HL-60 (cell line): Measurements from ENCODE around the gene AKR1C2.
"Not testable (repeated sequence)": the region's sequence is repeated elsewhere in the genome, so short reads cannot be mapped to it uniquely, and the experiment has no call there.

Experiments
- DNase-seq, 2 experiments: peaks; one replicate each; pipeline ENCODE4 v3.0.0-alpha.2; 2010 to 2020; ENCODE audit warnings: low read depth in 1 of 2, low spot score in 1 of 2
- H3K27ac ChIP-seq: fragments of 250-450 bp; sonication (Bioruptor Pico); replicated peaks from 2 replicates; pipeline ENCODE4 v1.5.1; 2020; ENCODE audit warnings: mild to moderate bottlenecking, moderate library complexity
- H3K27me3 ChIP-seq: fragments of 250-450 bp; sonication (Bioruptor Pico); 2 replicates; pipeline ENCODE4 v1.5.1; 2021; ENCODE audit warnings: mild to moderate bottlenecking, moderate library complexity; ENCODE audit not compliant: insufficient read depth, poor library complexity, severe bottlenecking
- H3K4me3 ChIP-seq: replicated peaks from 2 replicates; pipeline ENCODE4 v1.5.1; 2011; ENCODE audit warnings: mild to moderate bottlenecking, control low read depth, low read length; ENCODE audit not compliant: insufficient read depth
- CTCF ChIP-seq: IDR thresholded peaks from one replicate; pipeline ENCODE4 v1.5.1; 2011; ENCODE audit warnings: low read length, control low read depth, inconsistent platforms; ENCODE audit not compliant: insufficient read depth
- GABPA ChIP-seq: IDR thresholded peaks from 2 replicates; pipeline ENCODE4 v1.6.1; 2012; ENCODE audit warnings: low read depth
- POLR2AphosphoS5 ChIP-seq: IDR thresholded peaks from 2 replicates; pipeline ENCODE4 v1.6.1; 2012; ENCODE audit warnings: low read depth
- REST ChIP-seq: IDR thresholded peaks from 2 replicates; pipeline ENCODE4 v1.6.1; 2012; ENCODE audit warnings: low read depth; ENCODE audit not compliant: insufficient replicate concordance
- SPI1 ChIP-seq: IDR thresholded peaks from 2 replicates; pipeline ENCODE4 v1.6.1; 2012; ENCODE audit warnings: low read depth, mild to moderate bottlenecking, borderline replicate concordance

Gene AKR1C2

GRCh38 chr10:5002013-5002727, 1.5 kb downstream of the AKR1C2 start:
- Histone ChIP-seq H3K4me3 (no peak overlapping the region), H3K27me3 (no peaks in the 10 kb centered on the region), H3K27ac (no peak overlapping the region)
- DNase-seq: no peak
- no peak for TF ChIP-seq REST
- TF ChIP-seq SPI1: no peak
- TF ChIP-seq CTCF: no peak
- TF ChIP-seq POLR2AphosphoS5: no peak
- TF ChIP-seq GABPA: no peak

- Histone ChIP-seq H3K27ac (no peak overlapping the region), H3K27me3 (no peaks in the 10 kb centered on the region), H3K4me3 (no peak overlapping the region)
- DNase-seq: no peak
- no peak for TF ChIP-seq SPI1
- TF ChIP-seq POLR2AphosphoS5: no peak
- TF ChIP-seq REST: no peak
- no peak for TF ChIP-seq CTCF
- TF ChIP-seq GABPA: no peak
These were observed 5.0 kb downstream of the AKR1C2 start for GRCh38 chr10:4998671-4999070.

- DNase-seq, H3K27ac ChIP-seq, H3K4me3 ChIP-seq, H3K27me3 ChIP-seq: not testable (repeated sequence)
These were observed 9.4 kb downstream of the AKR1C2 start for GRCh38 chr10:4994260-4994659.

GRCh38 chr10:4992564-4992963, 11.1 kb downstream of the AKR1C2 start:
- H3K4me3 ChIP-seq, DNase-seq, H3K27ac ChIP-seq, H3K27me3 ChIP-seq: not testable (repeated sequence)

GRCh38 chr10:4991463-4991862, 12.2 kb downstream of the AKR1C2 start:
- not testable (repeated sequence) for H3K27me3 ChIP-seq, DNase-seq, H3K4me3 ChIP-seq, H3K27ac ChIP-seq
